GM18520 (cell line): ENCODE results near the gene AVEN.

Experiments
- ATAC-seq: cut with Tn5 transposase; IDR thresholded peaks from one replicate; pipeline ENCODE4 v1.9.1; 2021; ENCODE audit not compliant: unreplicated experiment

AVEN gene

GRCh38 chr15:33987444-33987843 is 51.6 kb downstream of the AVEN start:
- ATAC-seq: no peak

GRCh38 chr15:33985751-33986150 is 53.3 kb downstream of the AVEN start:
- no peak for ATAC-seq

- no peak for ATAC-seq
These were observed 53.7 kb downstream of the AVEN start for GRCh38 chr15:33985287-33985686.

GRCh38 chr15:33982516-33982915 is 56.5 kb downstream of the AVEN start:
- no peak for ATAC-seq

- ATAC-seq: no peak
These were observed 58.8 kb downstream of the AVEN start for GRCh38 chr15:33980159-33980558.

- no peak for ATAC-seq
These were observed 63.9 kb downstream of the AVEN start for GRCh38 chr15:33975022-33975565.

GRCh38 chr15:33971811-33972210 is 67.2 kb downstream of the AVEN start:
- ATAC-seq: no peak

- ATAC-seq: no peak
These were observed 70.2 kb downstream of the AVEN start for GRCh38 chr15:33968821-33969220.

- no peak for ATAC-seq
These were observed 70.8 kb downstream of the AVEN start, which contains the start of gene CHRM5 for GRCh38 chr15:33968224-33968623. Gene CHRM5 (plus strand): TSS chr15:33968497. CDS start chr15:34062718, 94,221 bp downstream.

GRCh38 chr15:33964665-33965040 is 74.4 kb downstream of the AVEN start:
- no peak for ATAC-seq

GRCh38 chr15:33963831-33964664 is 75.0 kb downstream of the AVEN start:
- ATAC-seq: no peak

- no peak for ATAC-seq
These were observed 78.5 kb downstream of the AVEN start for GRCh38 chr15:33960549-33960935.

- ATAC-seq: no peak
These were observed 79.0 kb downstream of the AVEN start for GRCh38 chr15:33959844-33960548.

GRCh38 chr15:33956397-33956796 is 82.6 kb downstream of the AVEN start:
- ATAC-seq: no peak

GRCh38 chr15:33955945-33956344 is 83.1 kb downstream of the AVEN start:
- ATAC-seq: no peak

GRCh38 chr15:33946152-33946551 is 92.9 kb downstream of the AVEN start:
- ATAC-seq: no peak

GRCh38 chr15:33941279-33942063 is 97.5 kb downstream of the AVEN start:
- ATAC-seq: no peak

- ATAC-seq: no peak
These were observed 104.1 kb downstream of the AVEN start for GRCh38 chr15:33934921-33935320.

GRCh38 chr15:33934396-33934795 is 104.6 kb downstream of the AVEN start:
- no peak for ATAC-seq

GRCh38 chr15:33932734-33933133 is 106.3 kb downstream of the AVEN start:
- ATAC-seq: no peak

GRCh38 chr15:33926260-33926659 is 112.7 kb downstream of the AVEN start:
- no peak for ATAC-seq
